Pulmonary artery endothelial cell (primary cell): Measurements from ENCODE around the gene PDIA6. TPM values are rescaled to one million over a fixed set of nuclear protein-coding genes. Genes with fewer than 3 reads are reported as not detected.

Source experiments
- DNase-seq: peaks from one replicate; pipeline ENCODE4 v3.0.0-alpha.2; 2011; ENCODE audit warnings: low read depth, low spot score
- total RNA-seq: library from RNA; depleted of rRNA; stranded (reverse); fragments of >200 nt; gene quantifications from 2 replicates; pipeline ENCODE4 v1.2.3, GENCODE V29; 2014

The PDIA6 gene, protein sequence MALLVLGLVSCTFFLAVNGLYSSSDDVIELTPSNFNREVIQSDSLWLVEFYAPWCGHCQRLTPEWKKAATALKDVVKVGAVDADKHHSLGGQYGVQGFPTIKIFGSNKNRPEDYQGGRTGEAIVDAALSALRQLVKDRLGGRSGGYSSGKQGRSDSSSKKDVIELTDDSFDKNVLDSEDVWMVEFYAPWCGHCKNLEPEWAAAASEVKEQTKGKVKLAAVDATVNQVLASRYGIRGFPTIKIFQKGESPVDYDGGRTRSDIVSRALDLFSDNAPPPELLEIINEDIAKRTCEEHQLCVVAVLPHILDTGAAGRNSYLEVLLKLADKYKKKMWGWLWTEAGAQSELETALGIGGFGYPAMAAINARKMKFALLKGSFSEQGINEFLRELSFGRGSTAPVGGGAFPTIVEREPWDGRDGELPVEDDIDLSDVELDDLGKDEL
- total RNA-seq, result 504 and 558 TPM in 2 replicates

DNA sequence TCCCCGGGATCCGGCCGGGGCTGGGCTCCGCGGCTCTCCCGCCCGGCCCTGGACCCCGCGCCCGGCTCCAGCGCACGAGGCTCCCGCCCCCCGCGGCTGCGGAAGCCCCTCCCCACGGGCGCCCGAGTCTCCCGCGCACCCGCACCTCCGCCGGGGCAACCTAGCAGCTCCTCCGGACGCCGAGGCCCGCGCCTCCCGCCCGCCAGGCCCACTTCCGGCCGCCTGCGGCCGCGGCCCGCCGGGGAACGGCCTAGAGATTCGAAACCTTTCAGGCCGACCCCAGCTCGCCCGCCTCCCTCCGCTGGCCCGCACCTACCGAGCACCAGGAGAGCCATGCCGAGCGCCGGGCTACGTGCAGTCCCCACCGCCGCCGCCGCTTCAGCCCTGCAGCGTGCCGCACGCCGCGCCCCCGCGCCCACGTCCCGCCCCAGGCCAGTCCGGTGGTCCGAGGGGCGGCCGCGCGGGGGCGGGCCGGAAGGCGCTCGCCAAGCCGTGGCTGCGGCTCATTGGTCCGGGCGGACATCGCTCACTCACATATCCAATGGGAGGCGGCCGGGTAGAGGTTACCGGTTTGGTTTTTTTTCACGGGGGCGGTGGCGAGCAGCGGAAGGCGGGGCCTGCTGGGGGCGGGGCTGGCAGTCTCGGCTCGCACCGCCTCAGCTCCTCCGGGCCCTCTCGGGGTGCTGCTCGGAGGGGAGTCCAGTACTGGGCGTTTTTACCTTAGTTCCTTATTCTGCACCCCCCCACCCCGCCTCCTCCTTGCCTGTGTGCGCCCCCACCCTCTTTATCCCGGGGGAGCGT is at the start of gene PDIA6:
Gene PDIA6 (minus strand): TSS at position 424 of the 801 bp plus-strand sequence. CDS start 89 bp downstream, at position 335.
- peak; percentile 83 for DNase-seq

DNA sequence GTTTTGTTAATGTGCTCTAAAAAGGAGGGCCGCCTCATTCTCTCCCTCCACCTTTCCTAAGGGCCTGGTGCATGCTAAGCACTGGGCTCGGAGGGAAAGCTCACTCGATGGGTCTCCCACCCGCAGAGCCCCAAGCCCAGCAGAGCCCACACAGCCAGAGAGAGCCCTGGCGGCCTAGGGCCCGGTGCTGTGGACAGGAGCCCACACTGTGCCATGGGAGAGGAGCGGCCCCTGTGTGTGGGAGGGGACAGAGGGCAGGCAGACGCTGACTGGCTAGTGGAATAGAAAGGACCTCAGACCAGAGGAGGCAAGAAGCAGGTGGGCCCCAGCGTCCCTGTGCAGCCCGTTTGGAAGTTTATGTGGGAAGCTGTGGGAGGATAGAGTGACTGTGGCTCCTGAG is 49.7 kb upstream of the PDIA6 start:
- no peak for DNase-seq

DNA sequence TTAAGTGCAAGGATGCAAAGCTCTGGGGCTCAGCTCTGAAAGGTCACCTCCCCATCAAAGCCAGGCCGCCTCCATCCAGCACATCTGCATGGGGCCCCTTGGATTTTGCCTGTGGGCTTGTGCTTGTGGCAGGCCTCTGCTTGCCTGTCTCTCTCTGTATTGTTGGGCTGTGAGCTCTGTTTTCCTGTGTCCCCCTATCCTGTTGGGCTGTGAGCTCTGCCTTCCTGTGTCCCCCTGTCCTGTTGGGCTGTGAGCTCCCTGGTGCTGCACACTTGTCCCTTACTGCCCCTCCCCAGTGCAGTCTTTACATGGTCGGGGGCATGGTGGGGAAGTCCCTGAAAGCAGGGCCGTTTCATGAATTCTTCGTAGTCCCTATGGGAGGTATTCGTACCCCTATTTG is 49.2 kb upstream of the PDIA6 start:
- no peak for DNase-seq

DNA sequence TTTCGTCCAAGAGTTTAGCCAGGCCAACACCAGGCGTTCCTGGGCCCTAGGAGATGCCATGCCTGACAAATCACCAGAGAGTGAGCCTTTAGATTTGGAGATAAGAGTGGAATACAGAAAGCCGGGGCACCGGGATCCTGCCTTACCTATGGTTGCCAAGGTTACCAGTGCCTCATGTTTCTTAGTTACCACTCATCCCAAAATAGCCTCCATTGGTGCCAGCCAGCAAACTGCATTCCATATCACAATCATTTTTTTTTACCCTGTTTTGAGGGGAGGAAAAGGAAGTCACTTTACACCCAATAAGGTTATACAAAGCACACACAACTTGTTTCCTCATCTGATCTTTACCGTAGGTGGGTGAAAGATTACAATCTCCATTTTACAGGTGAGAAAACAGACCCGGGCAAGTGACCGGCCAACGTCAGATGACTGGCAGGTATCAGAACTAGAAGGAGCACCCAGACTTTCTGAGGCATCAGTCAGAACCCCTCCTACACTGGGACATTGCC is 48.3 kb upstream of the PDIA6 start:
- no peak for DNase-seq

DNA sequence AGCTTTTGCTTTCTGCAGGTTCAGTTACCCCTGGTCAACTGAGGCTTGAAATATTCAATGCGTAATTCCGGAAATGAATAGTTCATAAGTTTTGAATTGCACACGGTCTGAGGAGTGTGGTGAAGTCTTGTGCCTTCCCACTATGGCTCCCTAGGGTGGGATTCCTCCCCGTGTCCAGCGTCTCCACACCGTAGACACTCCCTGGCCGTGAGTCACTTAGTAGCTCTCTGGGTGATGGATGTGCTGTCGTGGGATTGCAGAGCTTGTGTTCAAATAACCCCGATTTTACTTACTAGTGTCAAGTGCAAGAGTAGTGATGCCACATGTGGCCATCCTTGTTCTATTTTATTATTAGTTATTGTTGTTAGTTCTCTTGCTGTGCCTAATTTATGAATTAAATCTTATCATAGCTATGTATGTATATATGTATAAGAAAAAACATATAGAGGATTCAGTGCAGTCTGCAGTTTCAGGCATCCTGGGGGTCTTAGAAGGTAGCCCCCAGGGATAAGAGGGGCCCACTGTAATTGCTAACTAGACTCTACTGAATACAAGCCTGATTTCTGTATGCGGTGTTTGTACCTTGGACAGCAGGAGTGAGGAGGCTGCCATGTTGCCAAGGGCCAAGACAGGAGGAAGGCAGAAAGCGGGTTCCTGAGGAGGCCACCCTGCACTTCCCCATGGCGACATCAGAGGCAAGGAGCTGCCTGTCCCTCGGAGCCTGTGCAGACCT is 47.7 kb upstream of the PDIA6 start:
- no peak for DNase-seq

DNA sequence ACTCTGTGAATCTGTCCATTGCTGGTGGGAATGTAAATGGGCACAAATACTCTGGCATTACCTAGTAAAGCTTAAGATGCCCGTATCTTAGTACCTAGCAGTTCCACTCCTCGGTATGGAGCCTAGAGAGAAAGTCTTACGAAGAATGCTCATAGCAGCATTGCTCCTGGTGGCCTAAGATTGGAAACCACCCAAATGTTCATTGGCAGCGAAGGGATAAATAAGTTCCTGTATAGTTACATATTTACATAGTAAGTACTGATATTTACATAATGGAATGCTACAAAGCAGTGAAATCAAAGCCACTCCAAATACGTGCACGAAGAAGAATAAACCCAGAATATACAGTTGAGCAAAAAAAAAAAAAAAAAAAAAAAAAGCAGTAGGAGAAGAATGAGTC is 46.7 kb upstream of the PDIA6 start:
- DNase-seq, result no peak

DNA sequence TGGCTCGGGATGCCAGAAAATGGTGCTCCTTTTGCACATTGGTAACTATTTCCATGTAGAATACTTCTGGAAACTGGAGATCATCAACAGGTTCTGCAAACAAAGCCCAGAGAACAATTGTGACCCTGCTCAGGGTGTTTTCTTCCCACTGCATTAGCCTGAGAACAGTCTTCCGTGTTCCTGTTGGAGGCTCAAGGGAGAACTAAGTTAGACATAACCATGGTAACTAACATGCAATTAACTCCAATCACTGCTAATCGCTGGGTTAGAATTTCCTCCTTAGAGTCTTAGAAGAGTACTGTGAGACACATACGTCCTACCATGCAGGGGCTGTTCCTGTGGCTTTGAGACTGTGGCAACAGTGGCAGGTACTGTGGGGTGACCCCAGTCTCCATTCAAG is 36.0 kb upstream of the PDIA6 start:
- DNase-seq, result no peak

DNA sequence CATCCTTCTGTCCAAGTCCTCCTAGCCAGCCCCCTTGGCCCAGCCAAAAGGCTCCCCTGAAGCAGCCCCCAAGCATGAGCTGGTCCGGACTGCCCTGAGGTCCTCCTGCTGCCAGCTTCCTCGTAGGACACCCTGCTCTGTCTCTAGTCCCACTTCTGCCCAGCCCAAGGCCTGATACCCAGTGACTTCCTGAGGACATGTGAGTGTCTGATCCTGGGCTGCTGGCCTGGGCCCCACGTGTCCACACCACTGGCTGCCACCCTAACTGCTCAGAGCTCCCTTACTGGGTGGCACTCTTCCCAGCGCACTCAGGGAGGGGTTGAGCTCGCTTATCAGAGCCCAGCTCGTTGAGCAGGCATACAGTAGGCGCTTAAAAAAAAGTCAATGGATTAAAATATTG is 34.4 kb upstream of the PDIA6 start:
- DNase-seq, result no peak

DNA sequence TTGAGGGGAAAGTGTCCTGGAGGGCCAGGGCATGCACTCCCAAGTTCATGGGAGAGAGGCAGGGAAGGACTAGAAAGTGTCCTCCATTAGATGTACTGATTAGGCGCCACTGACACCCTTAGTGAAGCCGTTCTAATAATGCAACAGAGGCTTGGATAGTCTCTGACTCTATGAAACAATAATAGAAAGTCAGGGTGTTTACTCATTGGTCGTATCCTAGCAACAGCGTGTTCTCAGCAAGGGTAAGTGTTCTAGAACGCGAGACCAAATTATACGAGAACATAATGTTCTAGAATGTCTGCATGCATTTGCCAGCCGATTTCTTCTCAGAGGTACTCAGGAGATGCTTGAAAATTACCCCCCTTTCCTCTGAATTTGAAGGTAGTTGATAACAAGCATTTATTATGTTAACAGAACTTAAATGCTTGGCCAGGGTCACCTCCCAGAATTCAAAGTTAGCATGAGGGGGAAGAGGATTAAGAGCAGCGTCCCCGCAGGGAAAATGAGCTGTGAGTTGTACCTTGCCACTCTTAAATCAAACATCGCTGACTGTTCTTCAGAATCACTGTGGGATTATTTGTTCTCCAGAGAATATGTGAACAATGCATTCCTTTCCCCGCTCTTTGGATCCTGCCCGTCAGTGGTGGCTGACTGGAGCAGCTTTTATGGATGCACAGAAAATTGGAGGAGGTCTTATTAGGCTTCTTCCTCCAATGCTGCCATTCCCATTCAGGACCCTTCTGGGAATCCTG is 33.7 kb upstream of the PDIA6 start:
- no peak for DNase-seq

DNA sequence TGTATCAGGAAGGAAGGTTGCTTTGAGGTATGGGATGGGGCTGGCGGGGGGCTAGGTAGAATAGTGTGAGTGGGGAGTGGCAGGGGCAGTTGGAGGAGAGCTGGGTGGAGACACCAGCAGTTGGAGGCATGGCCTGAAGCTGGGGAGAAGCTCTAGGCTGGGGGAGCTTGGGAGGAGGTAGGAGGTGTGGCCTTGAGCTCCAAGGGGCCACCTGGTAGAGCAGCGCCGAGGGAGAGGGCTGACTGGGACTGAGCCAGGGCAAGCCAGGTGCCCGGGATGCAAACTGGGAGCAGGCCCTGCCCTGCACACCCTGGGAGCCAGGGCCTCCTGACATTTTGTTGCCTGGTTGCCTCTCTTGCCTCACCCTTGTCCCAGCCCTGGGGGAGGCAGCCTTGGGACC is 33.1 kb upstream of the PDIA6 start:
- DNase-seq, result no peak

DNA sequence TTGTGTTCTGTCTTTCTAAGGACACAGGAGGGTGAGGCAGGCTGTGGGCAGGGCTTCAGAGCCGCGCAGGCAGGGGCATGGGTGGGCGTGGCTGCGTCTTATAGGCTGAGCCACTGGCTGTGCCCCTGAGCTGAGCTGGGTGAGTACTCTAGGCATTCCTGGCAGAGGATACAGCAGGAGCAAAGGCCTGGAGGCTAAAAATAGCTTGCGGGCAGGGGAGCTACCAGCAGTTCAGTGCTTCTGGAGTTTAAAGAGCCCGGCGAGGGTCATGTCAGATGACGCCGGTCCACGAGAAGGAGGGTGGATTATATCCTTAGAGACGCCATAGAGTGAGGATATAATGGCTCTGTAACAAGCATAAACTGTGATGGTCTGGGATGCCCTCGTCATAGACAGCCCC is 31.5 kb upstream of the PDIA6 start:
- DNase-seq, result no peak

DNA sequence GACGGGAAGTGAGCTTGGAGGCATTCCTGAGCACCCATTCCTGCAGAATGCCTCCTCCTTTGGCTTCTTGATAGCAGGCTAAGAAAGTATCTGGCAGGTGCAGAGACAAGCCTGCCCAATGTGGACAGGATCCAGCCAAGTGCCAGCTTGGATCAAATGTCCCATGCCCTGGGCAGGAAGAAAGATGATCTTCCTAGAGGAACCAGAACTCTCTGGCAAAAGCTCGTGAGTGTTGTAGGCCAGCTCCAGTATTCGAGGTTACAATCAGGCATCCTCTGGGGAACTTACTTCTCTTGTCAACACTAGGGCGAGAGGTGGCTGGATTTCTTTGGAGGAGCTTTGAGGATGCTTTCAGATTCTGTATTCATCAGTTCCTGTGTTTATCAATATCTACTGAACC is 29.9 kb upstream of the PDIA6 start:
- no peak for DNase-seq

DNA sequence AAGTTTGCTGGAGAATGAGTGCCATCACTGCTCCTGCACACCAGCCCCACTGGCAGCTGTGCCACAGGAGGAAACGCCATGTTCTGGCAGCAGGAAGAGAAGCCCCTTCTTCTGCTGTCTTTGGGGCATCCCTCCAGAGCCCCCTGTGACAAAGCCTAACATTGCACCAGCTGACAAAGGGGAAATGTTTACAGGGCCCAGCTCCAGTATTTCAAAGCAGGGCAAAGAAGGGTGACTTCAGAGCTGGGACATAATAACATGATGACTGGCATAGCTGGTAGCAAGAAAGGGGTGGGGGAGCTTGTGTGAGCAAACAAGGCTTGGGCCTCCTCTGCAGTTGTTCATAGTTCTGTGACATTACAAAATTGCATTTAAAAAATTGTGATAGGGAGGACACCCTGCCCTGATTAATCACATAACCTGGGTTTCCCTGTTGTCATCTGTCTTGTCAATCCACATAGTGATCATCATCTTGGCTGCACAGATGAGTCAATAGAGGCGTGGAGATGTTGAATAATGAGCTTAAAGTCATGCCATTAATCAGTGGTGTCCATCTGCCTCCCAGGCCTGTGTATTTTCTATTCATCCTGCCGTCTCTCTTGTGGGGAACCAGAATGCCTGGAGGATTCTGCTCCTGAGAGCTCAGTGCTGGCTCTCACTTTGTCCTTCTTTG is 29.1 kb upstream of the PDIA6 start:
- DNase-seq, result no peak

DNA sequence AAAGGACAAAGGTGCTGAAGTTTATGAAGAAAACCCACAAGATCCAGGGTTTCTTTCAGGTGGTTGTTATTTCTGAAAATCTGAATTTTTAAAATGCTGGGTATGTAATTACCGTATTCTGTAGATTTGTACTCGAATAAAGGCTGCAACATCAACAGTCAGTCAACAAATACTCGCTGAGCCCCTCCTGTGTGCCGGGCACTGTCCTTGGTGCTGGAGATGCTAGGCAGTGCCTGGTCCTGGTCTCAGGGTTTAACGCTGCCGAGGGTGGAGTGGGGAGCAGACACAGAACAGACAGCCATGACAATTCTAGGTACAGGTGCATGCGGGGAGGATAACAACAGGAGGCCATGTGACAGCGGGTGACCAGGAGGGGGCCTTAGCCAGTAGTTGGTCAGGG is 27.2 kb upstream of the PDIA6 start:
- DNase-seq, result no peak

DNA sequence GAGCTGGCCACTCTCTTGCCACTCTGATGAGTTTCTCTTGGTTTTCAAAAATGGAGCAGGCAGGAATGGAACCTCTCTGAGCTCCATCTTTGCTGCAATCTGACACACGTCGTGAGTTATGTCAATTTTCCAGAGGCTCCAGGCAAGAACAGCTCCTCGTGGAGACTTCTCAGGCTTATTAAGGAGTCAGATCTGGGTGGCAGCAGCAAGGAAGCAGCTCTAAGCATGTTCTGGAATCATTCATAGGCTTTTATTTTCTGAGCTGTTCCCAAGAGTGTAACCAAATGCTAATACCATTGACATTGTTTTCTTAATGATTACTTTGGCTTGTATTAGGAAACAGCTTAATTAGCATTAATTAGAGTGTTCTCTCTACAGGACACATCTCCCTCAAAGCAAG is 26.1 kb upstream of the PDIA6 start:
- DNase-seq, result no peak

DNA sequence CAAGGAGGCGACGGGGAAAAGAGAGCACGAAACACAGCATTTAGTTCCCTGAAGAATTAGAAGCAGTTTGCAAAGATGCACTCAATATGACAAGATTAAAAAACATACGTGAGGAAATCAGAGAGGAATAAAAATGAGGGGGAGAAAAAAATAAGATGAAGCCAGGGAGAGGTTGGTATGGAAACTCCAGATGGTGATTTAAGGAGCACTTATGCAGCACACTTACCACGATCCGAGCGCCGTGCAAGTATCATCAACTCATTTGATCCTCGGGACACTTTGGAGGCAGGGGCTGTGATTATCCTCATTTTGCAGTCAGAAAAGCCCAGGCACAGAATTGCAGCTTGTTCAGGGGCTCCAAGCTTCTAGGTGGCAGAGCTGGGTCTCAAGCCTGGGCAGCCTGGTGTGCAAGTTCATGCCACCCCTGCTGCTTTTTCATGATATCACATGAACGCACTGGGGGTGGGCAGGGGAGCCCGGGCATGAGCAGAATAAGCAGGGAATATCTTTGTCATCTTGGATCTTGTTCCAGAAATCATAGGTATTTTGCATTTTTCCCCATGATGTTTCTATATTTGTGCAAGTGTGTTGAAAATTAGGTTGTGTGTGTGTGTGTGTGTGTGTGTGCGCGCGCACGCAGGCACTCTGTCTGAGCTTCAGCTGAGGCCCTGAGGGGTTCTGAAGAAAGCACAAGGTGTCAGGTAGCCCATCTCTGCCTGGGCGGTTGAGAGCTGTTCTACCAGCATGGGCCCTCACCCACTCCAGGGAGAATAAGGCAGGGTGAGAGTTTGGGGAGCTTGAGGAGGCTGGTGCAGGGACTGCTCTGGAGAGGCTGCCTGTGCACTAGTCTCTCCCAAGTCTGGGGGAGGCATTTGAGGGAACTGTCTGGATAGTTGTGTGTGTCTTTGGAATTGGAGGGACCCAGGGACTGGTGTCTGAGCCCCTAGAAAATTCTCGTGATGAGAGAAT is 25.0 kb upstream of the PDIA6 start:
- DNase-seq, result no peak

DNA sequence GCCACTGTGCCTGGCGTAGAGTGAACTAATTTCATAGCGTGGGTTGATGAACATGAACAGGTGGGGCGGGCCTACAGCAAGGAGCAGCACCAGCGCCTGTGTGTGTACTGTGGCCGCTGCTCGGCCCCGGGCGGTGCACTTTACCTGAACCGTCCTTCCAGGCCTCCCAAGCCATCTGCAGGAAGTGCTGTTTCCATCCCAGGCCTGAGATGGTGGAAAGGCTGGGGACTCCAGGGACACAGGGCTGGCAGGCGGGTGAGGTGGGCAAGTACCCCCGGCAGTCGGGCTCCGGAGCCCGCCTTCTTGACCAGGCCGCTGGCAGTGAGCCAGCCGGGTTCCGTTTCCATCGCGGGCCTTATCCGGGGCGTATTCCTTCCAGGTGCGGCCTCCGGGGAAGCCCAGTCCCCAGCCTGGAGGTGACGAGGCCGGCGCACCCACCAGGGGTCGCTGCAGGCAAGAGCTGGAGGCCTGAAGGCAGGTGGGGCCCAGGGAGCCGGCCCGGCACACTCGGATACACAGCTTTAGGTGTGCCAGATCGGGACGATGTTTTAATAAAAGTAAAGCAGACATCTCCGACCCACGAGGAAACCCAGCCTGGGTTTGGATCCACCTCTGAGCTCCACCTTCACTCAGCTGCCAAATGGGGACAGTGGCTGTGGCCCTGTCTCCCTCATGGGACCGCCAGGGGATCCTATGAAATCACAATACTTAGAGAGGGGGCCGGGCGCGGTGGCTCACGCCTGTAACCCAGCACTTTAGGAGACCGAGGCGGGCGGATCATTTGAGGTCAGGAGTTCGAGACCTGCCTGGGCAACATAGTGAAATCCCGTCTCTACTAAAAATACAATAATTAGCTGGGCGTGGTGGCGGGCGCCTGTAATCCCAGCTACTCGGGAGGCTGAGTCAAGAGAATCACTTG is 22.7 kb upstream of the PDIA6 start:
- no peak for DNase-seq

DNA sequence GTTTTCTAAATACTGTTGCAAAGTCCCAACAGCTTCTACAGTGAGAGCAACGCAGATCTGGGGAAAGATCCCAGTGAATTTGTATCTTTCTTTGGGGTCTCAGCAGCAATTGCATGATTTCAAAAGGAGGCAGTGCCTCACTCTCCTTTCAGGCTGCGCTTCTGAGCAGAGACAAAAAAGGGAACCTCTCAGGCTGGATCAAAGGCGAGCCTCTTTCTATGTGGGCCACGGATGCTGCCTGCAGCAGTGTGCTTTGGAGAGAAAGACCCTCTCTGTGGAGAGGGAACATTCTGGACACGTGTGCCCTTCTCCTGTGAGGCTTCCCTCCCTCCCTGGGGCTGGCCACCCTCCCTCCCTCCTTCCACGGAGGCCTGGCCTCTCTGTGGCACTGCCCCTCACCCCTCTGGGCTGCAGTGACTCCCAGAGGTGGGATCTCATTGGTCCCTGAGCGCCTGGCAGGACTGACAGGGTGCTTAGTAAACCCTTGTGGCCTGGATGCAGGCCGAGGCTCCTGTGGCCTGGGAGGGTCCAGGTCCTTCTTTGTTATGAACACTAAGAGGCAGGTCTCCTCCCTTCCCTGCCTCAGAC is 21.6 kb upstream of the PDIA6 start:
- DNase-seq, result no peak
